ENCODE results near the gene ARID1B. TPM values are rescaled to one million over a fixed set of nuclear protein-coding genes. Genes with fewer than 3 reads are reported as not detected.

Gene ARID1B
- total and polyA plus RNA-seq, 2 of the 4 experiments (the other 2 are of a cell fraction), result 14.5 to 20.1 TPM

DNA sequence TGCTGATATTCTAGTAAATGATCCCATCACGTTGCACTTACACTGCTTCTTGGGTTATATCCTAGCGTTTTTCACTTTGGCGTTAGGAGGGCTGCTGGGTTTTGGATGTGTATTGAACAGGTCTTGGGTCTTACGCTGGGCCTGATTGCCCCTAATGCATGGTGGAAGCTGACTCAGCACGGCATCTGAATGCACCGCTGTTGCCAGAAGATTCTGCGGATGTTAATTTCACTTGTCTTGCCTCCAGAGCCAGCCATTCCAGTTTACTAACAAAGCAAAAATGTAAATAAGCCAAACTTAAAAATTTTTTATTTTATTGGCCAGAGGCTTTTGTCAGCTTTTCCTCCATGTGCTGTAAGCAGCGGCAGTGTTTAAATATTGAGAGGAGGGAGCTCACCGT lies 312.7 kb downstream of the ARID1B start:
- H2BK20ac ChIP-seq (ENCODE audit: low read depth, low read length), result no peak overlapping the region
- no peak overlapping the region for H4K91ac ChIP-seq (ENCODE audit: insufficient read depth, low read depth, low read length)
- DNase-seq, result no peak
- no peak overlapping the region for H4K5ac ChIP-seq (ENCODE audit: low read depth, low read length)
- peaks cover 25% of the 10 kb centered on the region for H3K9me1 ChIP-seq (ENCODE audit: insufficient read depth, low read length)
- H3K9ac ChIP-seq (ENCODE audit: low read depth, low read length), result no peak overlapping the region
- H3K56ac ChIP-seq (ENCODE audit: extremely low read depth, insufficient read depth, low read length), result no peak overlapping the region
- H3K4me1 ChIP-seq (ENCODE audit: control insufficient read depth, insufficient read depth, low read length), result peaks cover 5% of the 10 kb centered on the region
- TF ChIP-seq MAFK (IDR thresholded peaks at IDR 0.05; ENCODE audit: low read depth, low read length) (peak; percentile 61), RAD21 (IDR thresholded peaks at IDR 0.05; ENCODE audit: low read length) (no peak), CEBPB (IDR thresholded peaks at IDR 0.05; ENCODE audit: low read depth, low read length) (no peak), CHD1 (IDR thresholded peaks at IDR 0.05; ENCODE audit: low read depth, low read length) (no peak), FOS (IDR thresholded peaks at IDR 0.05; ENCODE audit: low read depth, low read length) (no peak)
- TF ChIP-seq, protein P1, sequence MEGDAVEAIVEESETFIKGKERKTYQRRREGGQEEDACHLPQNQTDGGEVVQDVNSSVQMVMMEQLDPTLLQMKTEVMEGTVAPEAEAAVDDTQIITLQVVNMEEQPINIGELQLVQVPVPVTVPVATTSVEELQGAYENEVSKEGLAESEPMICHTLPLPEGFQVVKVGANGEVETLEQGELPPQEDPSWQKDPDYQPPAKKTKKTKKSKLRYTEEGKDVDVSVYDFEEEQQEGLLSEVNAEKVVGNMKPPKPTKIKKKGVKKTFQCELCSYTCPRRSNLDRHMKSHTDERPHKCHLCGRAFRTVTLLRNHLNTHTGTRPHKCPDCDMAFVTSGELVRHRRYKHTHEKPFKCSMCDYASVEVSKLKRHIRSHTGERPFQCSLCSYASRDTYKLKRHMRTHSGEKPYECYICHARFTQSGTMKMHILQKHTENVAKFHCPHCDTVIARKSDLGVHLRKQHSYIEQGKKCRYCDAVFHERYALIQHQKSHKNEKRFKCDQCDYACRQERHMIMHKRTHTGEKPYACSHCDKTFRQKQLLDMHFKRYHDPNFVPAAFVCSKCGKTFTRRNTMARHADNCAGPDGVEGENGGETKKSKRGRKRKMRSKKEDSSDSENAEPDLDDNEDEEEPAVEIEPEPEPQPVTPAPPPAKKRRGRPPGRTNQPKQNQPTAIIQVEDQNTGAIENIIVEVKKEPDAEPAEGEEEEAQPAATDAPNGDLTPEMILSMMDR (conservative IDR thresholded peaks at IDR 0.05; ENCODE audit: low read depth, low read length), result no peak
- POLR2A ChIA-PET (ENCODE audit: unreplicated experiment), result no interaction called here
- no peak overlapping the region for H3K23ac ChIP-seq (ENCODE audit: low read depth, low read length)
- in situ Hi-C loops (cut with MboI; ENCODE audit: low sequenced_read_pairs), result no loop called here
- no peak overlapping the region for H3K4me2 ChIP-seq (ENCODE audit: low read depth, low read length)
- no peak overlapping the region for H2BK120ac ChIP-seq (ENCODE audit: low read depth, low read length)
- peaks cover 7% of the 10 kb centered on the region for H3K36me3 ChIP-seq (ENCODE audit: control insufficient read depth, insufficient read depth, low read length)
- peaks cover 32 to 55% of the 10 kb centered on the region in 2 experiments for H3K79me1 ChIP-seq (ENCODE audit: low read depth in 1 of 2, low read length in 2 of 2)
- intact Hi-C loops (cut with micrococcal nuclease), result loop anchor here (5.0 kb wide), 1 partner anchor 43 kb away; no protein-coding TSS in a partner anchor
- H2AFZ ChIP-seq (replicated peaks; ENCODE audit: low read length, poor library complexity), result no peak overlapping the region
- no peak overlapping the region for H3K27ac ChIP-seq (ENCODE audit: insufficient read depth, low read length)
- H2BK5ac ChIP-seq (ENCODE audit: low read depth, low read length, poor library complexity, severe bottlenecking), result no peak overlapping the region
- no peaks in the 10 kb centered on the region; the same call in 1 of the 2 replicates for H4K20me1 ChIP-seq (ENCODE audit: insufficient read depth, low read length)
- H3K4ac ChIP-seq (ENCODE audit: low read depth, low read length), result no peak overlapping the region
- CTCF ChIA-PET, result interaction anchor here (1.2 kb wide), 1 partner anchor 44 kb away, joined by 4 read pairs; no protein-coding TSS in a partner anchor
- no peak overlapping the region for H3K14ac ChIP-seq (replicated peaks; ENCODE audit: low read depth, low read length)
- 67% methylated on average over 3 of the region's 9 CpGs; no CpG with 5 or more reads in 1 of the 2 experiments for WGBS, 2 experiments (ENCODE audit: extremely low coverage in 2 of 2, insufficient read length in 1 of 2)
- no peak overlapping the region for H3K18ac ChIP-seq (ENCODE audit: low read depth, low read length)
- H2BK15ac ChIP-seq (ENCODE audit: low read depth, low read length), result no peak overlapping the region
- H2AK9ac ChIP-seq (replicated peaks; ENCODE audit: low read depth, low read length, poor library complexity), result no peak overlapping the region
- H3K27me3 ChIP-seq (ENCODE audit: control insufficient read depth, insufficient read depth, low read length), result no peaks in the 10 kb centered on the region
- ATAC-seq (ENCODE audit: low read depth), result peak; percentile 27
- no peaks in the 10 kb centered on the region for H3K9me3 ChIP-seq (ENCODE audit: control insufficient read depth, insufficient read depth, low read length)
- dilution Hi-C loops (cut with HindIII; ENCODE audit: low sequenced_read_pairs, unreplicated experiment), result no loop called here
- H4K8ac ChIP-seq (ENCODE audit: low read depth in 2 of 2, low read length in 2 of 2), result no peak overlapping the region
- BruUV-seq (replicated peaks), result no TSS peak
- H3K4me3 ChIP-seq (ENCODE audit: insufficient read depth, low read depth, low read length), result no peak overlapping the region
- no peak overlapping the region; the same call in 1 of the 2 replicates for H2AK5ac ChIP-seq (ENCODE audit: low read depth, low read length)

Data from IMR-90 (cell line).